Measurements from ENCODE around the gene TCEAL8.
"Not testable (repeated sequence)": the region's sequence is repeated elsewhere in the genome, so short reads cannot be mapped to it uniquely, and the experiment has no call there.

TCEAL8 gene
- 18.3 to 67.1 (median 43.2) reads per million in 18 experiments for total RNA-seq

- peak; percentile 59 to 73 for DNase-seq
Measured at GRCh38 chrX:103254921-103255493, at the start of gene TCEAL8. Gene TCEAL8 (minus strand): TSS chrX:103255155. CDS start chrX:103253979, 1,176 bp downstream.

GRCh38 chrX:103304705-103305104 lies 49.8 kb upstream of the TCEAL8 start:
- DNase-seq, result no peak

- no peak for DNase-seq
Measured at GRCh38 chrX:103293118-103293517, 38.2 kb upstream of the TCEAL8 start.

- no peak for DNase-seq
Measured at GRCh38 chrX:103279624-103280023, 24.7 kb upstream of the TCEAL8 start.

- no peak for DNase-seq
Measured at GRCh38 chrX:103276581-103277002, 21.6 kb upstream of the TCEAL8 start, which contains the start of gene TCEAL5. Gene TCEAL5 (minus strand): TSS chrX:103276750. CDS start chrX:103274563, 2,187 bp downstream.

GRCh38 chrX:103275947-103276567 lies 21.1 kb upstream of the TCEAL8 start:
- DNase-seq, result no peak

GRCh38 chrX:103274284-103274683 lies 19.3 kb upstream of the TCEAL8 start:
- no peak for DNase-seq

- no peak for DNase-seq
Measured at GRCh38 chrX:103258275-103258674, 3.3 kb upstream of the TCEAL8 start.

- DNase-seq, result no peak
Measured at GRCh38 chrX:103256651-103257050, 1.7 kb upstream of the TCEAL8 start.

- DNase-seq, result peak in 1 of 2 donors; percentile 0
Measured at GRCh38 chrX:103254171-103254824, 657 bp downstream of the TCEAL8 start.

GRCh38 chrX:103253608-103254007 lies 1.3 kb downstream of the TCEAL8 start:
- peak; percentile 3 to 7 for DNase-seq

- DNase-seq, result no peak
Measured at GRCh38 chrX:103250977-103251376, 4.0 kb downstream of the TCEAL8 start.

- no peak for DNase-seq
Measured at GRCh38 chrX:103249805-103250204, 5.2 kb downstream of the TCEAL8 start.

- DNase-seq, result peak; percentile 2 to 40
Measured at GRCh38 chrX:103248553-103248952, 6.4 kb downstream of the TCEAL8 start.

- no peak for DNase-seq
Measured at GRCh38 chrX:103240155-103240554, 14.8 kb downstream of the TCEAL8 start.

GRCh38 chrX:103236296-103236695 lies 18.7 kb downstream of the TCEAL8 start:
- DNase-seq, result no peak

- not testable (repeated sequence) for DNase-seq
Measured at GRCh38 chrX:103235608-103236007, 19.3 kb downstream of the TCEAL8 start.

GRCh38 chrX:103234869-103235268 lies 20.1 kb downstream of the TCEAL8 start:
- no peak for DNase-seq

- no peak for DNase-seq
Measured at GRCh38 chrX:103233263-103233662, 21.7 kb downstream of the TCEAL8 start.

- not testable (repeated sequence) for DNase-seq
Measured at GRCh38 chrX:103225918-103226317, 29.0 kb downstream of the TCEAL8 start.

- no peak for DNase-seq
Measured at GRCh38 chrX:103220511-103221323, 34.2 kb downstream of the TCEAL8 start.

- peak in 1 of 2 donors; percentile 1 for DNase-seq
Measured at GRCh38 chrX:103215425-103215991, 39.4 kb downstream of the TCEAL8 start.

Data from inflammatory macrophage (primary cell).